Mesothelial cell of epicardium (in vitro differentiated cells): ENCODE results near the gene PPP1R3G. TPM values are rescaled to one million over a fixed set of nuclear protein-coding genes. Genes with fewer than 3 reads are reported as not detected.

Experiments used
- DNase-seq, 2 experiments: peaks; one replicate each; pipeline ENCODE4 v3.0.0; 2021; ENCODE audit warnings: low spot score in 2 of 2; ENCODE audit not compliant: unreplicated experiment in 2 of 2
- H3K27ac Mint-ChIP-seq: 2 replicates; pipeline ENCODE4 v1.8.0; 2021; ENCODE audit warnings: mixed read lengths
- H3K27me3 Mint-ChIP-seq: 2 replicates; pipeline ENCODE4 v1.8.0; 2021; ENCODE audit warnings: low read depth, mixed read lengths
- H3K36me3 Mint-ChIP-seq: 2 replicates; pipeline ENCODE4 v1.8.0; 2021; ENCODE audit warnings: mixed read lengths
- H3K4me1 Mint-ChIP-seq: 2 replicates; pipeline ENCODE4 v1.8.0; 2021; ENCODE audit warnings: mixed read lengths
- H3K4me3 Mint-ChIP-seq: 2 replicates; pipeline ENCODE4 v1.8.0; 2021; ENCODE audit warnings: mild to moderate bottlenecking, moderate library complexity, mixed read lengths
- H3K9me3 Mint-ChIP-seq: 2 replicates; pipeline ENCODE4 v1.8.0; 2021; ENCODE audit warnings: mixed read lengths
- CTCF ChIP-seq: fragments of 200-600 bp; sonication (generic); IDR thresholded peaks from one replicate; pipeline ENCODE4 v1.5.0; 2021; ENCODE audit warnings: antibody characterized with exemption; ENCODE audit not compliant: unreplicated experiment
- total RNA-seq: library from RNA; stranded (reverse); gene quantifications from 3 replicates; pipeline ENCODE4 v1.2.1, GENCODE V29; 2021

The PPP1R3G gene
- total RNA-seq, 1 donor from 2014 or later = 1.1 TPM

GRCh38 chr6:5112066-5112799 is 27.1 kb downstream of the PPP1R3G start:
- no peak for DNase-seq
- Mint-ChIP-seq H3K27me3 (no peaks in the 10 kb centered on the region), H3K4me3 (no peak overlapping the region), H3K9me3 (no peaks in the 10 kb centered on the region), H3K27ac (no peak overlapping the region), H3K36me3 (peaks cover 2% of the 10 kb centered on the region), H3K4me1 (peaks cover 2% of the 10 kb centered on the region)
- TF ChIP-seq CTCF = no peak

GRCh38 chr6:5113096-5113495 is 28.0 kb downstream of the PPP1R3G start:
- Mint-ChIP-seq H3K9me3 (no peaks in the 10 kb centered on the region), H3K27ac (no peak overlapping the region)

GRCh38 chr6:5115168-5115567 is 30.0 kb downstream of the PPP1R3G start:
- Mint-ChIP-seq H3K27ac (no peak overlapping the region), H3K4me3 (no peak overlapping the region), H3K4me1 (peaks cover 2% of the 10 kb centered on the region), H3K9me3 (no peaks in the 10 kb centered on the region), H3K27me3 (no peaks in the 10 kb centered on the region), H3K36me3 (peaks cover 3% of the 10 kb centered on the region)
- no peak for TF ChIP-seq CTCF
- no peak for DNase-seq

More at GRCh38 chr6:5113096-5113495, 28.0 kb downstream of the PPP1R3G start:
- TF ChIP-seq CTCF = no peak
- Mint-ChIP-seq H3K4me1 (peaks cover 2% of the 10 kb centered on the region), H3K36me3 (peaks cover 2% of the 10 kb centered on the region), H3K4me3 (no peak overlapping the region), H3K27me3 (no peaks in the 10 kb centered on the region)
- DNase-seq = no peak

- peaks cover 2% of the 10 kb centered on the region for H3K36me3 Mint-ChIP-seq
- TF ChIP-seq CTCF = no peak
- peaks cover 2% of the 10 kb centered on the region for H3K4me1 Mint-ChIP-seq
- H3K27me3 Mint-ChIP-seq = no peaks in the 10 kb centered on the region
- H3K27ac Mint-ChIP-seq = no peak overlapping the region
- H3K4me3 Mint-ChIP-seq = no peak overlapping the region
- no peak for DNase-seq
- H3K9me3 Mint-ChIP-seq = no peaks in the 10 kb centered on the region
These were observed 31.3 kb downstream of the PPP1R3G start for GRCh38 chr6:5116243-5116991.

- Mint-ChIP-seq H3K27me3 (no peaks in the 10 kb centered on the region), H3K4me1 (peaks cover 2% of the 10 kb centered on the region), H3K36me3 (peaks cover 2% of the 10 kb centered on the region), H3K4me3 (no peak overlapping the region), H3K9me3 (no peaks in the 10 kb centered on the region), H3K27ac (no peak overlapping the region)
- DNase-seq = no peak
- no peak for TF ChIP-seq CTCF
These were observed 34.2 kb downstream of the PPP1R3G start for GRCh38 chr6:5119090-5119951.
